GM23338 (cell line): ENCODE data around the gene FAM20A. TPM values are rescaled to one million over a fixed set of nuclear protein-coding genes. Genes with fewer than 3 reads are reported as not detected.
A peak's percentile ranks its signal among the peaks of the same experiment; 100 is the strongest.

ENCODE experiments used
- ATAC-seq: fragments of 200-7000 bp; cut with Tn5 transposase; 3 replicates; pipeline ENCODE4 v1.9.1; 2020
- DNase-seq: peaks from one replicate; pipeline ENCODE4 v3.0.0-alpha.2; 2015; ENCODE audit warnings: low spot score
- H2AFZ ChIP-seq: fragments of 200-600 bp; sonication (generic); 2 replicates; pipeline ENCODE4 v1.8.0; 2016; ENCODE audit warnings: antibody characterized with exemption, mild to moderate bottlenecking, moderate library complexity
- H3F3A ChIP-seq: fragments of 200-600 bp; sonication (generic); replicated peaks from 2 replicates; pipeline ENCODE4 v1.8.0; 2017; ENCODE audit warnings: antibody characterized with exemption, mixed run types, low read depth
- H3K27ac ChIP-seq: fragments of 200-600 bp; sonication (generic); 2 replicates; pipeline ENCODE4 v1.6.1; 2016; ENCODE audit warnings: low read depth
- H3K27me3 ChIP-seq: fragments of 200-600 bp; sonication (generic); 2 replicates; pipeline ENCODE4 v1.8.0; 2016; ENCODE audit warnings: mild to moderate bottlenecking, mixed run types, moderate library complexity; ENCODE audit not compliant: insufficient read depth
- H3K36me3 ChIP-seq: fragments of 200-600 bp; sonication (generic); 2 replicates; pipeline ENCODE4 v1.8.0; 2016; ENCODE audit warnings: mild to moderate bottlenecking; ENCODE audit not compliant: insufficient read depth
- H3K4me1 ChIP-seq: fragments of 200-600 bp; sonication (generic); 2 replicates; pipeline ENCODE4 v1.8.0; 2016; ENCODE audit warnings: mild to moderate bottlenecking, moderate library complexity; ENCODE audit not compliant: insufficient read depth
- H3K4me2 ChIP-seq: fragments of 200-600 bp; sonication (generic); 2 replicates; pipeline ENCODE4 v1.7.1; 2017; ENCODE audit warnings: mixed run types
- H3K4me3 ChIP-seq: fragments of 200-600 bp; sonication (generic); 2 replicates; pipeline ENCODE4 v1.6.1; 2016; ENCODE audit warnings: mixed run types
- H3K79me2 ChIP-seq: fragments of 200-600 bp; sonication (generic); replicated peaks from 2 replicates; pipeline ENCODE4 v1.8.0; 2017; ENCODE audit warnings: mild to moderate bottlenecking; ENCODE audit not compliant: insufficient read depth
- H3K9me2 ChIP-seq: fragments of 200-600 bp; sonication (generic); 2 replicates; pipeline ENCODE4 v1.8.0; 2017; ENCODE audit not compliant: insufficient read depth
- H4K20me1 ChIP-seq: fragments of 200-600 bp; sonication (generic); replicated peaks from 2 replicates; pipeline ENCODE4 v1.8.0; 2017; ENCODE audit warnings: mild to moderate bottlenecking; ENCODE audit not compliant: insufficient read depth
- H3K27ac Mint-ChIP-seq: 2 replicates; pipeline ENCODE4 v1.8.0; 2020; ENCODE audit warnings: inconsistent platforms, mild to moderate bottlenecking, moderate library complexity, mixed read lengths
- H3K27me3 Mint-ChIP-seq: 3 replicates; pipeline ENCODE4 v1.8.0; 2022; ENCODE audit warnings: low read depth, mild to moderate bottlenecking, moderate library complexity, mixed read lengths, inconsistent platforms; ENCODE audit not compliant: insufficient read depth, poor library complexity
- H3K36me3 Mint-ChIP-seq: 3 replicates; pipeline ENCODE4 v1.8.0; 2021; ENCODE audit warnings: low read depth, mild to moderate bottlenecking, inconsistent platforms, moderate library complexity, mixed read lengths
- H3K4me1 Mint-ChIP-seq: 3 replicates; pipeline ENCODE4 v1.8.0; 2020; ENCODE audit warnings: mild to moderate bottlenecking, inconsistent platforms, mixed read lengths
- H3K4me3 Mint-ChIP-seq: 3 replicates; pipeline ENCODE4 v1.8.0; 2021; ENCODE audit warnings: moderate library complexity, mild to moderate bottlenecking, inconsistent platforms, mixed read lengths
- H3K9me3 Mint-ChIP-seq: 3 replicates; pipeline ENCODE4 v1.8.0; 2020; ENCODE audit warnings: moderate library complexity, mild to moderate bottlenecking, inconsistent platforms, mixed read lengths
- EZH2 ChIP-seq: fragments of 200-600 bp; sonication (generic); IDR thresholded peaks from one replicate; pipeline ENCODE4 v1.8.0; 2017; ENCODE audit warnings: antibody characterized with exemption, mild to moderate bottlenecking, low read depth; ENCODE audit not compliant: unreplicated experiment
- JUNB ChIP-seq: IDR thresholded peaks from one replicate; pipeline ENCODE4 v1.6.1; 2016; ENCODE audit warnings: antibody characterized with exemption; ENCODE audit not compliant: unreplicated experiment
- ZNF114 ChIP-seq: fragments of 250-450 bp; sonication (Bioruptor Pico); IDR thresholded peaks from 2 replicates; pipeline ENCODE4 v1.5.0; 2020; ENCODE audit warnings: mild to moderate bottlenecking, moderate library complexity
- polyA plus RNA-seq: library from polyadenylated mRNA; unstranded; fragments of >200 nt; fragmentation: Nextera tagmentation; extraction: Ambion mirVana; gene quantifications from 2 replicates; pipeline ENCODE4 v1.2.1, GENCODE V29; 2016
- total RNA-seq: library from RNA; depleted of rRNA; stranded (reverse); fragments of >200 nt; shearing (Covaris generic); gene quantifications from 2 replicates; pipeline ENCODE4 v1.2.3, GENCODE V29; 2014
- TF ChIP-seq, protein P1 (sequence below), 2 experiments: fragments of 200-600 bp in 1 of 2; sonication (generic) in 1 of 2; conservative IDR thresholded peaks; 2 replicates each; pipeline versions ENCODE4 v1.5.1 to v1.6.1; 2016 to 2017; ENCODE audit warnings: antibody characterized with exemption in 2 of 2, low read depth in 2 of 2, mild to moderate bottlenecking in 2 of 2, moderate library complexity in 1 of 2
- TF ChIP-seq, protein P2 (sequence below): IDR thresholded peaks from one replicate; pipeline ENCODE4 v1.6.1; 2018; ENCODE audit warnings: antibody characterized with exemption; ENCODE audit not compliant: unreplicated experiment
- TF ChIP-seq, protein P3 (sequence below): IDR thresholded peaks from 2 replicates; pipeline ENCODE4 v1.6.1; 2016; ENCODE audit warnings: antibody characterized with exemption
- TF ChIP-seq, protein P4 (sequence below): fragments of 250-450 bp; sonication (Bioruptor Pico); IDR thresholded peaks from 2 replicates; pipeline ENCODE4 v1.5.0; 2020; ENCODE audit warnings: mild to moderate bottlenecking, moderate library complexity

Gene FAM20A
- total and polyA plus RNA-seq, 2 experiments from 2014 or later = 1.3 to 1.6 TPM

DNA sequence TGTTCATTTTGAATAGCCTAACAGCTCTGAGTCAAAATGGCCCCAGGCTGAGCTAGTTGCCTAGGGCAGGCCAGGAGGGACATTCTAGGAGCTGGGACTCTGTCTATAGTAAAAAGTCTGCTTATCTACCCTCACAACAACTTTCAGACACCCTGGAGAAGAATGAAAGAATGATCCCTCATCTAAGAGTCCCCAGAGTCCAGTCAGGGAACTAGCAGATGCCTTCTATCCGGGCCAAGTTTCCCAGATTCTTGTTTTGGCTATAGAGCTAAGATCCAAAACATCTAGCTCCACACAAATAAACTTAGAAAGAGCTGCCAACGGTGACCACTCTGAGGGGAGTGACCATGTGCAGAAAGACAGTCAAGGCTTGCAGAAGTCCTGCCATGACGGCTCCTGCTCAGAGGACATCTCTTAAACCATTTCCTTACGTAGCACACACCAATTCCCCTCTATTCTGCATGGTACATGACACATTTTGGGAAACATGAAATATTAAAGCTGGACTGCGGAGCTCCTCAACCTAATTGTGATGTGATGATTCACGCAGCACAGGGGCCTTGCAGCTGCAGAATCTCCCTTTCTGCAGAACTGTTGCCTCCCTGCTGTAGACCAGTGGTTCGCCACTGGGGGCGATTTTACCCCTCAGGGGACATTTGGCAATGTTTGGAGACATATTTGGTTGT, 24.2 kb downstream of the FAM20A start:
- H3K9me3 Mint-ChIP-seq = no peaks in the 10 kb centered on the region; the same call in 2 of the 3 replicates
- H3K4me3 ChIP-seq = no peak overlapping the region
- no peaks in the 10 kb centered on the region for H3K4me1 ChIP-seq
- no peak overlapping the region for H3K27ac ChIP-seq
- no peak overlapping the region for H3K4me2 ChIP-seq
- no peak overlapping the region for H3K27ac Mint-ChIP-seq
- no peaks in the 10 kb centered on the region for H3K79me2 ChIP-seq
- H2AFZ ChIP-seq = no peak overlapping the region
- H3F3A ChIP-seq = no peaks in the 10 kb centered on the region
- H3K4me1 Mint-ChIP-seq = no peaks in the 10 kb centered on the region
- H3K36me3 Mint-ChIP-seq = no peaks in the 10 kb centered on the region
- TF ChIP-seq, protein P1, sequence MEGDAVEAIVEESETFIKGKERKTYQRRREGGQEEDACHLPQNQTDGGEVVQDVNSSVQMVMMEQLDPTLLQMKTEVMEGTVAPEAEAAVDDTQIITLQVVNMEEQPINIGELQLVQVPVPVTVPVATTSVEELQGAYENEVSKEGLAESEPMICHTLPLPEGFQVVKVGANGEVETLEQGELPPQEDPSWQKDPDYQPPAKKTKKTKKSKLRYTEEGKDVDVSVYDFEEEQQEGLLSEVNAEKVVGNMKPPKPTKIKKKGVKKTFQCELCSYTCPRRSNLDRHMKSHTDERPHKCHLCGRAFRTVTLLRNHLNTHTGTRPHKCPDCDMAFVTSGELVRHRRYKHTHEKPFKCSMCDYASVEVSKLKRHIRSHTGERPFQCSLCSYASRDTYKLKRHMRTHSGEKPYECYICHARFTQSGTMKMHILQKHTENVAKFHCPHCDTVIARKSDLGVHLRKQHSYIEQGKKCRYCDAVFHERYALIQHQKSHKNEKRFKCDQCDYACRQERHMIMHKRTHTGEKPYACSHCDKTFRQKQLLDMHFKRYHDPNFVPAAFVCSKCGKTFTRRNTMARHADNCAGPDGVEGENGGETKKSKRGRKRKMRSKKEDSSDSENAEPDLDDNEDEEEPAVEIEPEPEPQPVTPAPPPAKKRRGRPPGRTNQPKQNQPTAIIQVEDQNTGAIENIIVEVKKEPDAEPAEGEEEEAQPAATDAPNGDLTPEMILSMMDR (conservative IDR thresholded peaks at IDR 0.05; ENCODE audit: low read depth in 2 of 2) = peak; percentile 28 to 35; a peak in 3 of 4 replicates
- no peak for TF ChIP-seq JUNB
- H3K9me2 ChIP-seq = 0 out of 2 replicates have a peak, but pooled peaks cover 7% of the 10 kb centered on the region
- H3K27me3 ChIP-seq = no peaks in the 10 kb centered on the region
- H3K36me3 ChIP-seq = no peaks in the 10 kb centered on the region
- H4K20me1 ChIP-seq = no peaks in the 10 kb centered on the region; the same call in none of the 2 replicates
- ATAC-seq = peak; percentile 52; the same call in 2 of the 3 replicates
- no peaks in the 10 kb centered on the region for H3K27me3 Mint-ChIP-seq
- no peak for DNase-seq
- H3K4me3 Mint-ChIP-seq = no peak overlapping the region

DNA sequence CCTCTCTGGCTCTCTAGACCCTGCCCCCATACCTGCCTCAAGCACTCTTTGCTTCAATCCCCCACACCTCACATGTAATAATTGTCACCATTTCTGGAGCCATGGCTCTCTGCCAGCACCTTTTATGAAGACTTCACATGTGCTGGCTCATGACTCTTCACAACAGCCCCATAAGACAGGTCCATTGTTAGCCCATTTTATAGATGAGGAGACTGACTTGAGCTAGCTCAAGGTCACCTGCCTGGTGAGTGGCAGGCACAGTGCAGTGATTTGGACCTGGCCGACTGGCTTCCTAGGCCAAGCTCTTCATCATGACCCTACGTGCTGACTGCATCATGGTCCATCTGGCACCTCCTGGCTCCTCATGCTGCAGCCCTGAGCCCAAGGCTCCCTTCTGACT, 25.0 kb downstream of the FAM20A start:
- Mint-ChIP-seq H3K4me3 (no peak overlapping the region), H3K36me3 (no peaks in the 10 kb centered on the region), H3K27me3 (no peaks in the 10 kb centered on the region), H3K27ac (no peak overlapping the region), H3K9me3 (no peaks in the 10 kb centered on the region; the same call in 2 of the 3 replicates), H3K4me1 (no peaks in the 10 kb centered on the region)
- TF ChIP-seq ZNF114 (CRISPR knock-in tag) = no peak
- TF ChIP-seq, protein P2, sequence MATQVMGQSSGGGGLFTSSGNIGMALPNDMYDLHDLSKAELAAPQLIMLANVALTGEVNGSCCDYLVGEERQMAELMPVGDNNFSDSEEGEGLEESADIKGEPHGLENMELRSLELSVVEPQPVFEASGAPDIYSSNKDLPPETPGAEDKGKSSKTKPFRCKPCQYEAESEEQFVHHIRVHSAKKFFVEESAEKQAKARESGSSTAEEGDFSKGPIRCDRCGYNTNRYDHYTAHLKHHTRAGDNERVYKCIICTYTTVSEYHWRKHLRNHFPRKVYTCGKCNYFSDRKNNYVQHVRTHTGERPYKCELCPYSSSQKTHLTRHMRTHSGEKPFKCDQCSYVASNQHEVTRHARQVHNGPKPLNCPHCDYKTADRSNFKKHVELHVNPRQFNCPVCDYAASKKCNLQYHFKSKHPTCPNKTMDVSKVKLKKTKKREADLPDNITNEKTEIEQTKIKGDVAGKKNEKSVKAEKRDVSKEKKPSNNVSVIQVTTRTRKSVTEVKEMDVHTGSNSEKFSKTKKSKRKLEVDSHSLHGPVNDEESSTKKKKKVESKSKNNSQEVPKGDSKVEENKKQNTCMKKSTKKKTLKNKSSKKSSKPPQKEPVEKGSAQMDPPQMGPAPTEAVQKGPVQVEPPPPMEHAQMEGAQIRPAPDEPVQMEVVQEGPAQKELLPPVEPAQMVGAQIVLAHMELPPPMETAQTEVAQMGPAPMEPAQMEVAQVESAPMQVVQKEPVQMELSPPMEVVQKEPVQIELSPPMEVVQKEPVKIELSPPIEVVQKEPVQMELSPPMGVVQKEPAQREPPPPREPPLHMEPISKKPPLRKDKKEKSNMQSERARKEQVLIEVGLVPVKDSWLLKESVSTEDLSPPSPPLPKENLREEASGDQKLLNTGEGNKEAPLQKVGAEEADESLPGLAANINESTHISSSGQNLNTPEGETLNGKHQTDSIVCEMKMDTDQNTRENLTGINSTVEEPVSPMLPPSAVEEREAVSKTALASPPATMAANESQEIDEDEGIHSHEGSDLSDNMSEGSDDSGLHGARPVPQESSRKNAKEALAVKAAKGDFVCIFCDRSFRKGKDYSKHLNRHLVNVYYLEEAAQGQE = no peak
- no peak for TF ChIP-seq EZH2
- TF ChIP-seq, protein P3, sequence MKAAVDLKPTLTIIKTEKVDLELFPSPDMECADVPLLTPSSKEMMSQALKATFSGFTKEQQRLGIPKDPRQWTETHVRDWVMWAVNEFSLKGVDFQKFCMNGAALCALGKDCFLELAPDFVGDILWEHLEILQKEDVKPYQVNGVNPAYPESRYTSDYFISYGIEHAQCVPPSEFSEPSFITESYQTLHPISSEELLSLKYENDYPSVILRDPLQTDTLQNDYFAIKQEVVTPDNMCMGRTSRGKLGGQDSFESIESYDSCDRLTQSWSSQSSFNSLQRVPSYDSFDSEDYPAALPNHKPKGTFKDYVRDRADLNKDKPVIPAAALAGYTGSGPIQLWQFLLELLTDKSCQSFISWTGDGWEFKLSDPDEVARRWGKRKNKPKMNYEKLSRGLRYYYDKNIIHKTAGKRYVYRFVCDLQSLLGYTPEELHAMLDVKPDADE = no peak
- TF ChIP-seq, protein P4, sequence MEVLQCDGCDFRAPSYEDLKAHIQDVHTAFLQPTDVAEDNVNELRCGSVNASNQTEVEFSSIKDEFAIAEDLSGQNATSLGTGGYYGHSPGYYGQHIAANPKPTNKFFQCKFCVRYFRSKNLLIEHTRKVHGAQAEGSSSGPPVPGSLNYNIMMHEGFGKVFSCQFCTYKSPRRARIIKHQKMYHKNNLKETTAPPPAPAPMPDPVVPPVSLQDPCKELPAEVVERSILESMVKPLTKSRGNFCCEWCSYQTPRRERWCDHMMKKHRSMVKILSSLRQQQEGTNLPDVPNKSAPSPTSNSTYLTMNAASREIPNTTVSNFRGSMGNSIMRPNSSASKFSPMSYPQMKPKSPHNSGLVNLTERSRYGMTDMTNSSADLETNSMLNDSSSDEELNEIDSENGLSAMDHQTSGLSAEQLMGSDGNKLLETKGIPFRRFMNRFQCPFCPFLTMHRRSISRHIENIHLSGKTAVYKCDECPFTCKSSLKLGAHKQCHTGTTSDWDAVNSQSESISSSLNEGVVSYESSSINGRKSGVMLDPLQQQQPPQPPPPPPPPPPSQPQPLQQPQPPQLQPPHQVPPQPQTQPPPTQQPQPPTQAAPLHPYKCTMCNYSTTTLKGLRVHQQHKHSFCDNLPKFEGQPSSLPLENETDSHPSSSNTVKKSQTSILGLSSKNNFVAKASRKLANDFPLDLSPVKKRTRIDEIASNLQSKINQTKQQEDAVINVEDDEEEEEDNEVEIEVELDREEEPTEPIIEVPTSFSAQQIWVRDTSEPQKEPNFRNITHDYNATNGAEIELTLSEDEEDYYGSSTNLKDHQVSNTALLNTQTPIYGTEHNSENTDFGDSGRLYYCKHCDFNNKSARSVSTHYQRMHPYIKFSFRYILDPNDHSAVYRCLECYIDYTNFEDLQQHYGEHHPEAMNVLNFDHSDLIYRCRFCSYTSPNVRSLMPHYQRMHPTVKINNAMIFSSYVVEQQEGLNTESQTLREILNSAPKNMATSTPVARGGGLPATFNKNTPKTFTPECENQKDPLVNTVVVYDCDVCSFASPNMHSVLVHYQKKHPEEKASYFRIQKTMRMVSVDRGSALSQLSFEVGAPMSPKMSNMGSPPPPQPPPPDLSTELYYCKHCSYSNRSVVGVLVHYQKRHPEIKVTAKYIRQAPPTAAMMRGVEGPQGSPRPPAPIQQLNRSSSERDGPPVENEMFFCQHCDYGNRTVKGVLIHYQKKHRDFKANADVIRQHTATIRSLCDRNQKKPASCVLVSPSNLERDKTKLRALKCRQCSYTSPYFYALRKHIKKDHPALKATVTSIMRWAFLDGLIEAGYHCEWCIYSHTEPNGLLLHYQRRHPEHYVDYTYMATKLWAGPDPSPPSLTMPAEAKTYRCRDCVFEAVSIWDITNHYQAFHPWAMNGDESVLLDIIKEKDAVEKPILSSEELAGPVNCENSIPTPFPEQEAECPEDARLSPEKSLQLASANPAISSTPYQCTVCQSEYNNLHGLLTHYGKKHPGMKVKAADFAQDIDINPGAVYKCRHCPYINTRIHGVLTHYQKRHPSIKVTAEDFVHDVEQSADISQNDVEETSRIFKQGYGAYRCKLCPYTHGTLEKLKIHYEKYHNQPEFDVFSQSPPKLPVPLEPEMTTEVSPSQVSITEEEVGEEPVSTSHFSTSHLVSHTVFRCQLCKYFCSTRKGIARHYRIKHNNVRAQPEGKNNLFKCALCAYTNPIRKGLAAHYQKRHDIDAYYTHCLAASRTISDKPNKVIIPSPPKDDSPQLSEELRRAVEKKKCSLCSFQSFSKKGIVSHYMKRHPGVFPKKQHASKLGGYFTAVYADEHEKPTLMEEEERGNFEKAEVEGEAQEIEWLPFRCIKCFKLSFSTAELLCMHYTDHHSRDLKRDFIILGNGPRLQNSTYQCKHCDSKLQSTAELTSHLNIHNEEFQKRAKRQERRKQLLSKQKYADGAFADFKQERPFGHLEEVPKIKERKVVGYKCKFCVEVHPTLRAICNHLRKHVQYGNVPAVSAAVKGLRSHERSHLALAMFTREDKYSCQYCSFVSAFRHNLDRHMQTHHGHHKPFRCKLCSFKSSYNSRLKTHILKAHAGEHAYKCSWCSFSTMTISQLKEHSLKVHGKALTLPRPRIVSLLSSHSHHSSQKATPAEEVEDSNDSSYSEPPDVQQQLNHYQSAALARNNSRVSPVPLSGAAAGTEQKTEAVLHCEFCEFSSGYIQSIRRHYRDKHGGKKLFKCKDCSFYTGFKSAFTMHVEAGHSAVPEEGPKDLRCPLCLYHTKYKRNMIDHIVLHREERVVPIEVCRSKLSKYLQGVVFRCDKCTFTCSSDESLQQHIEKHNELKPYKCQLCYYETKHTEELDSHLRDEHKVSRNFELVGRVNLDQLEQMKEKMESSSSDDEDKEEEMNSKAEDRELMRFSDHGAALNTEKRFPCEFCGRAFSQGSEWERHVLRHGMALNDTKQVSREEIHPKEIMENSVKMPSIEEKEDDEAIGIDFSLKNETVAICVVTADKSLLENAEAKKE = no peak
- Histone ChIP-seq H3F3A (no peaks in the 10 kb centered on the region), H3K4me2 (no peak overlapping the region), H3K4me1 (no peaks in the 10 kb centered on the region), H3K9me2 (0 out of 2 replicates have a peak, but pooled peaks cover 7% of the 10 kb centered on the region), H3K36me3 (no peaks in the 10 kb centered on the region), H2AFZ (no peak overlapping the region), H3K79me2 (no peaks in the 10 kb centered on the region), H3K27me3 (no peaks in the 10 kb centered on the region), H3K4me3 (no peak overlapping the region), H4K20me1 (no peaks in the 10 kb centered on the region; the same call in none of the 2 replicates), H3K27ac (no peak overlapping the region)
- ATAC-seq (no peak), DNase-seq (no peak)
